Measurements from ENCODE around the gene SPINK2. TPM values are rescaled to one million over a fixed set of nuclear protein-coding genes. Genes with fewer than 3 reads are reported as not detected.

The SPINK2 gene
- total and polyA plus RNA-seq, 2 of the 4 experiments (the other 2 are of a cell fraction) = not detected

GRCh38 chr4:56859841-56860240 is 38.3 kb upstream of the SPINK2 start:
- BruUV-seq (replicated peaks) = no TSS peak
- Histone ChIP-seq H2AK5ac (ENCODE audit: low read depth, low read length) (no peak overlapping the region), H2AK9ac (replicated peaks; ENCODE audit: low read depth, low read length, poor library complexity) (no peak overlapping the region), H3K27ac (ENCODE audit: insufficient read depth, low read length) (no peak overlapping the region), H2BK120ac (ENCODE audit: low read depth, low read length) (no peak overlapping the region), H3K4ac (ENCODE audit: low read depth, low read length) (no peak overlapping the region), H3K14ac (replicated peaks; ENCODE audit: low read depth, low read length) (no peak overlapping the region), H3K9ac (ENCODE audit: low read depth, low read length) (no peak overlapping the region), H3K56ac (ENCODE audit: extremely low read depth, insufficient read depth, low read length) (no peak overlapping the region), H3K4me1 (ENCODE audit: control insufficient read depth, insufficient read depth, low read length) (no peaks in the 10 kb centered on the region), H2BK15ac (ENCODE audit: low read depth, low read length) (no peak overlapping the region), H3K4me3 (ENCODE audit: insufficient read depth, low read depth, low read length) (no peak overlapping the region), H2BK20ac (ENCODE audit: low read depth, low read length) (no peak overlapping the region), H3K79me1 (ENCODE audit: low read depth in 1 of 2, low read length in 2 of 2) (no peaks in the 10 kb centered on the region), H3K9me3 (ENCODE audit: control insufficient read depth, insufficient read depth, low read length) (no peaks in the 10 kb centered on the region), H3K36me3 (ENCODE audit: control insufficient read depth, insufficient read depth, low read length) (no peaks in the 10 kb centered on the region), H2BK5ac (ENCODE audit: low read depth, low read length, poor library complexity, severe bottlenecking) (no peak overlapping the region), H4K20me1 (ENCODE audit: insufficient read depth, low read length) (no peaks in the 10 kb centered on the region), H3K23ac (ENCODE audit: low read depth, low read length) (no peak overlapping the region), H4K91ac (ENCODE audit: insufficient read depth, low read depth, low read length) (no peak overlapping the region), H2AFZ (replicated peaks; ENCODE audit: low read length, poor library complexity) (no peak overlapping the region), H4K8ac (ENCODE audit: low read depth in 2 of 2, low read length in 2 of 2) (no peak overlapping the region), H4K5ac (ENCODE audit: low read depth, low read length) (no peak overlapping the region), H3K27me3 (ENCODE audit: control insufficient read depth, insufficient read depth, low read length) (peaks cover 6% of the 10 kb centered on the region), H3K18ac (ENCODE audit: low read depth, low read length) (no peak overlapping the region), H3K4me2 (ENCODE audit: low read depth, low read length) (no peak overlapping the region), H3K9me1 (ENCODE audit: insufficient read depth, low read length) (no peaks in the 10 kb centered on the region)
- no peak for TF ChIP-seq BHLHE40 (IDR thresholded peaks at IDR 0.05; ENCODE audit: low read depth, low read length)
- TF ChIP-seq CHD1 (IDR thresholded peaks at IDR 0.05; ENCODE audit: low read depth, low read length) = no peak
- no peak for TF ChIP-seq POLR2A (IDR thresholded peaks at IDR 0.05; ENCODE audit: low read depth, low read length)
- in situ Hi-C loops (cut with MboI; ENCODE audit: low sequenced_read_pairs) (loop anchor here (25.0 kb wide), 1 partner anchor 98 kb away; no protein-coding TSS in a partner anchor), dilution Hi-C loops (cut with HindIII; ENCODE audit: low sequenced_read_pairs, unreplicated experiment) (no loop called here), intact Hi-C loops (cut with micrococcal nuclease) (no loop called here)
- DNase-seq (no peak), ATAC-seq (ENCODE audit: low read depth) (no peak)
- WGBS, 2 experiments (ENCODE audit: extremely low coverage in 2 of 2, insufficient read length in 1 of 2) = 100% methylated on average over 1 of the region's 5 CpGs; no CpG with 5 or more reads in 1 of the 2 experiments
- CTCF ChIA-PET = no interaction called here
- POLR2A ChIA-PET (ENCODE audit: unreplicated experiment) = no interaction called here
